Stromal cell of bone marrow (primary cell): Measurements from ENCODE around the gene KLHL29.

ENCODE experiments used
- DNase-seq: peaks from one replicate; pipeline ENCODE4 v3.0.0-alpha.2; 2012; ENCODE audit warnings: low read depth

The KLHL29 gene

GRCh38 chr2:23660237-23660636, 275.3 kb downstream of the KLHL29 start:
- no peak for DNase-seq

DNA sequence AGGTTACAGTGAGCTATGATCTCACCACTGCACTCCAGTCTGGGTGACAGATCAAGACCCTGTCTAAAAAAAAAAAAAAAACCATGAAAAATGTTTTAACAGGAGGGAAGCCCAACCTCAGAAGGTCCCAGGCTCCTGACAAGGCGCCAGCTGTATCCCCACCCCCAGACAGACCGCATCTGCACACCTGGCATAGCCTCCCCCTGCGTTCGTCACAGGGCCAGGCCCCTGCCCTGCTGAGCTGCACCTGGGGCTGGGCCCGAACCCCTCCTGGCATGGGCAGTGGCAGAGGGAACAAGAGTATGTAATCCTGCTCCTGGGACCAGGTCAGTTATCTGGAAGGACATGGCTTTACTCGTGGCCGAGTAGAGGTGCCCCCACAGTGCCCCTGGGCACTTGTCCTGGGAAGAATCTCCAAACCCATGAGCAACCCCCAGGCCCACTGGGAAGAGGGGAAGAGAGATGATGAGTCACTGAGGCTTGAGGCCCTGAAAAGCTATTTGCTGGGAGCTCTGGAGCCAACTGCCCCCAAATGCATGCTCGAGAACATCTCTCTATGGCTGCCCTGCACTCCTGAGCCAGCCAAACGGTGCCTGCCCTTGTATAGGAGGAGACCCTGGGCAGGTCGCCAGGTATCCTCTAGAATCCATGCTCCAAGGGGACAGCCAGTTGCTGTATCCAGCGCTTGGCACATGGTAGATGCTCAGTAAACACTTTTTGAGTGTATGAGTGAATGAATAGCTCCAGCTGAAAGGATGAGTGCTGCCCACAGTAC, 276.5 kb downstream of the KLHL29 start:
- no peak for DNase-seq

DNA sequence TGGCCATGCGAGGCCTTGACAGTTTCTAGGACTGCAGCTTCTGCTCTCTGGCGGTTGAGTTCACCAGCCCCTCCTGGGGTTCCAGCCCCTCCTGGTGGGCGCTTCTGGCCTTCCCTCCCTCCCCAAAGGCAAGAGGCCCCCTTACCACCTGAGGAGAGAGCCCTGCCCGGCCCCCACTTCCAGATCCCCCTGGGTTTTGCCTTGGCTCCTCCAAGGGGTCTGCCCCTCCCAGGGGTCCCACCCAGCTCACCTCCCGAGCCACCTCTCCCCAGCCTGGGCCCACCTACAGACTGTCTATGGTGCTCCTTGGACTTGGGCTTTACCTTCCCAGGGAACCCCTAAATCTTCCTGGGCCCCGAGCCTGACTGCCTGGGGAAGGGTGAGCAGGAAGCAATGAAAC, 277.5 kb downstream of the KLHL29 start:
- DNase-seq = no peak

GRCh38 chr2:23662941-23663920, 278.3 kb downstream of the KLHL29 start:
- DNase-seq = peak; percentile 6

GRCh38 chr2:23664066-23664788, 279.2 kb downstream of the KLHL29 start:
- DNase-seq = no peak

DNA sequence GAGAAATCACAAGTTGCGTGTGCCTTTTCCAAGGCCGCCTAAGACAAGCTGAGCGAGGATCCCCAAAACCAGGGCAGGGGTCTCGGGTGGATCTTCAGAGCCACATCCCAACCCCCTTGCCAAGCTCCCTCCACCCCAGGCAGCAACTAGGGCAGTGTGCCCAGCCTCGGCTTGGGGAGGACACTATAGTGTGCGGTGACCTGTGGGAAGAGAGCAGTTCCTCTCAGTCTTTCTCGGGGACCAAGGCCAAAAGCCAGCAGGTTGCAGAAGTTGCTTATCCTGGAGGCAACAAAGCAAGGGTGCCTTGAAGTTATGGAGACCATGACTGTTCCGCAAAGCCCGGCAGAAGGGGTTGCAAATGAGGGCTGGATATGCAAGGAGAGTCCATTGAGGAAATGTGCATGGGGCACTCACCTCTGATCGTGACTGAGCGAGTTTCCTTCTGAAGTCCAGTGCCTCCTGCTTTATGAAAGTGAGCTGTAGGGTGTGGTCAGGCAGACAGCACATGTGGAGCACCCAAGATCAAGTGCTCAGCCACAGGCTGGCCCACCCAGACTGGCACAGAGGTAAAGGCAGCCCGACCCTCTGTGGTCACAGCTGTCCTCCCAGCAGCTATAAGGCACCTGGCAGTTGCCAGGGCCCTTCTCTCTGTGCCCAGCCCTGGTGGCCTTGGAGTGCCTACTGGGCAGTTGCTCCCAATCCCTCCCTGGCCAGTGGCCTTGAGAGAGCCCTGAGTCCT, 281.4 kb downstream of the KLHL29 start:
- no peak for DNase-seq

- no peak for DNase-seq
Observed at GRCh38 chr2:23666980-23667357, 282.0 kb downstream of the KLHL29 start.

GRCh38 chr2:23668756-23669304, 283.9 kb downstream of the KLHL29 start:
- no peak for DNase-seq

- DNase-seq = peak; percentile 34
Observed at GRCh38 chr2:23669413-23670244, 284.6 kb downstream of the KLHL29 start.

DNA sequence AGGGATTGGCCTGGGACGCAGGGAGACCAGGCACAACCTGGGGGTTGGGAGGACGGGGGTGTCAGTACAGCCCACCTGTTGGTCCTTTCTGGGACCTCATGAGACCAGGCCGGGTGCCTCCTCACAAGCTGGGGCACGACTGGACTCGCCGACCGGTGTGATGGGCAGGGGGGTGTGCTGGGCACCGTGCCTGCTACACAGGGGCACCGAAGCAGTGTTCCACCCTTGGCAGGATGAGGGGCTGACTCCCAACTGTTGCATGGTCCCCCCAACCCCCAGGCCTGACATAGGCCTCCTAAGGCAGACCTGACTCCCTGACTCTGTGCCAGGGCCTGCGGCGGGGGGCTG, 285.2 kb downstream of the KLHL29 start:
- no peak for DNase-seq

DNA sequence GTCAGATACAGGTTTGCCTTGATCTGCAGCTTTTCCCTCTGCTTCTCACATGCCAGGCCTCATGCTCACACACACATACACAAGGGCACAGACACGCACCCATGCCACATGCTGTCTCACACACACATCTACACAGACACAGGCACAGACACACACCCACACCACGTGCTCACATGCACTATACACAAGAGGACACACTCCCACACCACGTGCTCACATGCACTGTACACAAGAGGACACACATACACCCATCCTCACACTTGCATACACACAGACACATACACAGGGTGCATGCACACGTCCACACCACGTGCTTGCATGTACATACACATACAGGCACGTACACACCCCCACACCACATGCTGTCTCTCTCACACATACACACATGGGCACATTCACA, 288.1 kb downstream of the KLHL29 start:
- DNase-seq = no peak

DNA sequence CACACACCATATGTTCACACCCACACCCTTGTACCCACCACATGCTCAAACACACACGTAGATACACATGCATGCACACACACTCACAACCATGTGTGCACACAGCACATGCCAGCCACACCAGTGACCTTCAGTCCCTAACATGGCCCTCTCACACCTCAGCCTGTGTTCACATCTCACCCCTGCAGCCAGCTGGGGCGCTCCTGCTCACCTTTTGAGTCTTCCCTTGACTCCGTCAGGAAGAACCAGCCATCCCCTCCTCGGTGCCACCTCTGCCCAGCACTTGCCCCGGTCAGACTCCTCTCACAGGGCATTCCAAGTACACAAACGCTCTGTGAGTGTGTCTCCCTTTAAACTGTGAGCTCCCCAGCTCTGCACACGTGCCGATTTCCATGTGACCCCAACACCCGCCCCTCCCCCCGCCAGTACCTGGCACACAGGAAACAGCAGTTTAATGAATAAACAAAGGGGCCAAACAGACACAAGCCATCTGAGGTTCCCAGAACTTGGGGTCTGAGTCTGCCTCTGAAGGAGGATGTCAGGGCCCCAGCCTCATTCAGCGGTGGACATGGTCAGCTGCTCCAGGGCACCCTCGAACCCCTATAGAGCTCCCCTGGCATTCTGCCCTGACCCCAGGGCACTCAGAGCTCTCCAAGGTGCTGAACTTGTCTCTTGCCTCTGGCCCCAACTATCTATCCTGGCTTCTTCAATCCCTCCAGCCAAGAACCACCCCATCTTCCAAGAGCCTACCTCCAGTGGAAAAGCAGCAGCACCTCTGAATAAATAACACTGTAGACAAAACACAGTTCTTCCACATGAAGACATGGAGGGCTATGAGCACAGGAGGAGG, 289.1 kb downstream of the KLHL29 start:
- DNase-seq = no peak

GRCh38 chr2:23675506-23675905, 290.5 kb downstream of the KLHL29 start:
- no peak for DNase-seq

- DNase-seq = no peak
Observed at GRCh38 chr2:23677836-23678235, 292.9 kb downstream of the KLHL29 start.

DNA sequence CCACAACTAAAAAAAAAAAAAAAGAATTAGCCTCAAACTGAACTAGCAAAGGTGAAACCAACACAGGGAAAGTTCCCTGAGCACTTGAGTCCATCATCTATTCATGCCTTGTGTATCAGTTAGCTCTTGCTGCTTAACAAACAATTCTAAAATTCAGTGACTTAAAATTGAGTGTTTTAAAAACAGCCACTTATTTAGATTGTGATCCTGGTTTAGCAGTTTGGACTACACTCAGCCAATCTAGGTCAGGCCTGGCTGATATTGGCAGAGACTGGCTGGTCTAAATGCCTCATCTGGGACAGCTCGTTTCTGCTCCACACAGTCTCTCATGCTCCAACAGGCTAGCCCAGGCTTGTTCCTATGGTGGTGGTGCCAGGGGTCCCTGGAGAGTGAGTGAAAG, 294.1 kb downstream of the KLHL29 start:
- DNase-seq = peak; percentile 14

- DNase-seq = no peak
Observed at GRCh38 chr2:23680951-23681350, 296.0 kb downstream of the KLHL29 start.

DNA sequence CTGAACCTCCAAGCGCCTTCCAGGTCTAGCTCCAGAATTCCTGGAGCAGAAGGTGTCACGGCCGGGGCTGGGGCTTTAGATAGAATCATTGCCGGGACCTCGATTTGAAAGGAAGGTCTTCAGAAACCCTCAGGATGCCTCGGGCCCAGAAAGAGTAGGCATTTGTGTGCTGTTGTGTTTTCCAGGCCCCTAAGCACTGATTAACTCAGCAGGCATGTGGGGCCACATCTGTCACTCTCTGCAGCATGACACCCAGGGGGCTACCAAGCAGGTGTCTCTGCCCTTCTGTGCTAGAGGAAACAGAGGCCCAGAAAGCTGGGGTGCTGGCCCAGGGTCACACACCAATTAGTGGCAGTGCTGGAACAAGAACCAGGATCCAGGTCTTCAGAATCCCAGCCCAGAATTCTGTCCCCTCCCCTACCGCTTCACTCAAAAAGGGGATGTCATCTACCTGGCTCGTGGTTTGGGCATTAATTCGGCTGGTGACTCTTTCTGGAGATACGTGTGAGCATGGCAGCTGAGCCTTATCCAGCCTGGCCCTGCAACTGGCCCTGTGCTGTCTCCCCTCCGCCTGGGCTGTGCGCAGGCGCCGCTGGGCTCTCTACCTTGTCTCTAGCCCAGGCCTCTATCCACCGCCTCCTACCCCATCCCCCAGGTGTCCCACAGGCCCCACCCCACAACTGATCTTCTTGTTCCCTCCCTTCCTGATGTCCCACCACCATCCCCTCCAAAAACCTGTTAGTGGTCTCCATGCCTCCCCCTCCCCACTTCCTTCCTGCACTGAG, 296.6 kb downstream of the KLHL29 start:
- no peak for DNase-seq

GRCh38 chr2:23682481-23682880, 297.5 kb downstream of the KLHL29 start:
- no peak for DNase-seq

DNA sequence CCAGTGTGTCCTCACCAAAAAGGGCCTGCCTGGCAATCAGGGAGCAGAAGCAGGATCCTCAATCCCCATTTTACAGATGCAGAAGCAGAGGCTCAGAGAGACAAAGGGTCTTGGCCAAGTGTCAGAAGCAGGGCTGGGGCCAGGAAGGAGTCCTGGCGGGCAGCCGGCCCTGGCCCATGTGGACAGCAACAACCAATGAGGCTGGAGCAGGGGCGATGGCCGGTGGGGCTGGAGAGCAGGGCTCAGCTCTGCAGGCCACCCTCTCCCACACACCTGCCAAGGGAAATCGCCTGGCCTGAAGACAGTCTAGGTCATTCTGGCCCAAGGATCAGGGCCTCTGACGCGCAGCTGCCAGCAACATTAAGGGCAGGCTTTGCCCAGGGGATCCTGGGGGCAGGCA, 298.0 kb downstream of the KLHL29 start:
- no peak for DNase-seq
